ENCODE results near the gene DACT2.

Gene DACT2, protein sequence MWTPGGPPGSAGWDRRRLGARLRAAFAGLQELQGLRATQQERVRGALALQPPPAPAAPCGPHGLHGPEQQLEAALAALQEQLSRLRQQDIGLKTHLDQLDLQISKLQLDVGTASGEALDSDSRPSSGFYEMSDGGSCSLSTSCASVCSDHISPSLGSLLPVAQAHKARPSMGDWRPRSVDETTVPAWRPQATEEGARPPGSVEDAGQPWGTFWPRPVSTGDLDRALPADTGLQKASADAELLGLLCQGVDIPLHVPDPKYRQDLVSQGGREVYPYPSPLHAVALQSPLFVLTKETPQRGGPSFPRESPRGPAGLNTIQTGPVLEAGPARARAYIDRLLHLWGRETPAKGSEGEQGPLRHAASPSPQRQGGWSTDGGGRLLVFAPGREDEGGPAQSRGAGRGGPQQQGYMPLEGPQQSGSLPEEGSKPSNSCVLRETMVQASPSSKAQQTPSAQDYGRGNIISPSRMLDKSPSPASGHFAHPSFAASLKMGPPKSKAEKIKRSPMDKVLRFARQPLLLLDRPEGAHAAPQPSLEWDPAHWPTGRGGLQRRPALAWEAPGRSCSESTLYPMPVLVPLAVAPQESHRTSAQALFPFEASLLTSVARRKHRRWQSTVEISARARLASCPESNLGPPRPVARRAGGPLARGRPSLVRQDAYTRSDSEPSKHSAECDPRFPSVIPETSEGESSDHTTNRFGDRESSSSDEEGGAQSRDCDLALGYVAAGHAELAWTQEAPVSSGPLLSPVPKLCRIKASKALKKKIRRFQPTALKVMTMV

DNA sequence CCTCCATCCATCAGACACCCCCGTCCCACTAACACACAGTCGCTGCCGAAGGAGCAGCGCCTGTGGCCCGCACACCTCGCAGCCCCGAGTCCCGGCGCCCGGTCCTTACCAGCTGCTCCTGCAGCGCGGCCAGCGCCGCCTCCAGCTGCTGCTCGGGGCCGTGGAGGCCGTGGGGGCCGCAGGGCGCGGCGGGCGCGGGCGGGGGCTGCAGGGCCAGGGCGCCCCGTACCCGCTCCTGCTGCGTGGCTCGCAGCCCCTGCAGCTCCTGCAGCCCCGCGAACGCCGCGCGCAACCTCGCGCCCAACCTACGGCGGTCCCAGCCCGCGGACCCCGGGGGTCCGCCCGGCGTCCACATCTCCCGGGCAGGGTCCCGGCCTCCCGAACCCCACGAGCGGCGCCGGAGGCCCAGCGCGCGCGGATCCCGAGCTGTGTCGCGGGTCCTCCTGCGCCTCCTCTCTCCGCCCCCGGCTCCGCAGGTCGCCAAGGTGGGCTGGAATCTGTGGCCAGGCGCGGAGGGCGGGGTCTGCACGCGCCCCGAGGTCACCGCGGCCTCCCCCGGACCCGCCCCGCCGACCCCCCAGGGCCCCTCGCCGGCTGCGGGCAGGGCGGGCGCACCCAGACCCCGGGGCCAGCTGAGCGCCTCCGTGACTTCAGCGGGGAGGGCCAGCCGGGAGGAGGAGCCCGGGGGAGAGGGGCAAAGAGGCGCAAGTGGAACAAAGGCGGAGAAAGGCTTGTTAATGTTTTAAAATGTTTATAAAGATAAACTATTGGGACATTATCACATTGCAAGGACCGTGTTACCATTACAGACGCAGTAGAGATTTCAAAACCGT, at the start of gene DACT2:
TSS of gene DACT2 (minus strand) at position 499 of the 833 bp plus-strand sequence. CDS start at position 355, 144 bp downstream.
- TF ChIP-seq, protein P1, sequence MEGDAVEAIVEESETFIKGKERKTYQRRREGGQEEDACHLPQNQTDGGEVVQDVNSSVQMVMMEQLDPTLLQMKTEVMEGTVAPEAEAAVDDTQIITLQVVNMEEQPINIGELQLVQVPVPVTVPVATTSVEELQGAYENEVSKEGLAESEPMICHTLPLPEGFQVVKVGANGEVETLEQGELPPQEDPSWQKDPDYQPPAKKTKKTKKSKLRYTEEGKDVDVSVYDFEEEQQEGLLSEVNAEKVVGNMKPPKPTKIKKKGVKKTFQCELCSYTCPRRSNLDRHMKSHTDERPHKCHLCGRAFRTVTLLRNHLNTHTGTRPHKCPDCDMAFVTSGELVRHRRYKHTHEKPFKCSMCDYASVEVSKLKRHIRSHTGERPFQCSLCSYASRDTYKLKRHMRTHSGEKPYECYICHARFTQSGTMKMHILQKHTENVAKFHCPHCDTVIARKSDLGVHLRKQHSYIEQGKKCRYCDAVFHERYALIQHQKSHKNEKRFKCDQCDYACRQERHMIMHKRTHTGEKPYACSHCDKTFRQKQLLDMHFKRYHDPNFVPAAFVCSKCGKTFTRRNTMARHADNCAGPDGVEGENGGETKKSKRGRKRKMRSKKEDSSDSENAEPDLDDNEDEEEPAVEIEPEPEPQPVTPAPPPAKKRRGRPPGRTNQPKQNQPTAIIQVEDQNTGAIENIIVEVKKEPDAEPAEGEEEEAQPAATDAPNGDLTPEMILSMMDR (IDR thresholded peaks at IDR 0.05; ENCODE audit: control insufficient read depth, extremely low read depth, insufficient read depth) = no peak
- no peak within 1 kb of the TSS for H3K4me3 ChIP-seq (ENCODE audit: low read depth, low read length)
- no peak for DNase-seq (ENCODE audit: low read depth)

GRCh38 chr6:168368936-168369335, 49.4 kb upstream of the DACT2 start:
- H3K4me3 ChIP-seq (ENCODE audit: low read depth, low read length) = no peak overlapping the region
- TF ChIP-seq, protein P1 (IDR thresholded peaks at IDR 0.05; ENCODE audit: control insufficient read depth, extremely low read depth, insufficient read depth) = no peak
- DNase-seq (ENCODE audit: low read depth) = no peak

DNA sequence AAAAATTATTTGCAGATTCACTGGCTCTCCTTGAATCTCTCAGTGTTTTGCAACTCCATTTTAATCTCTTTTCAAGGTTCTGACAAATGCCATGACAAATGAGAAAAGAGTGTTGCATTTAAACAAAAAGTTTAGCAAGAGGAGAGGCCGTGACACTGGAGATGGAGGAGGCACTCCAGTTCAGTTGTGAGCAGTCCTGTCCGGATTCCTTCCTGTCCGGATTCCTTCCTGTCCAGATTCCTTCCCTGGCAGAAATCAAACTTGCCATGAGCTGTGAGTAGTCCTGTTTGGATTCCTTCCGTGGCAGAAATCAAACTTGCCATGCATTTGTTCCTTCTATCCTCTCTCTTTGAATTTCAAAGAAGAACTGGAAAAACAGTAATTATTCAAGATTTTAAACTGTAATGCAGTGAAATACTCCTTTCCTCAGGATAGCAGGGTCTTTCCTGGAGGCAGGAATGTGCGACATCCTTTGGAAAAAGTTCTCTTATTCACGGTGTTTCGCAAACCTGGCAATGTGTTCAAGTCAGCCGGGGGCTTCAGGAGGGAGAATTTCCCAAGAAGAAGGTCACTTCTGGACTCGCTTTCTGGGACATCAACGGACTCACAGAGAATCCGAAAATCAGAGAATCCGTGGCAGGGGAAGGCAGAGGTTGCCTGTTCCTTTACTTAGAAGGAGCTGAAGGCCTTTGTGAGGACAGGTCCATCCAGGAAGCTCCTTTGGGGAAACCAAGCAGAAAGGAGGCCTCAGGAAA, 48.7 kb upstream of the DACT2 start:
- no peak overlapping the region for H3K4me3 ChIP-seq (ENCODE audit: low read depth, low read length)
- TF ChIP-seq, protein P1 (IDR thresholded peaks at IDR 0.05; ENCODE audit: control insufficient read depth, extremely low read depth, insufficient read depth) = no peak
- DNase-seq (ENCODE audit: low read depth) = no peak

- DNase-seq (ENCODE audit: low read depth) = no peak
- no peak overlapping the region for H3K4me3 ChIP-seq (ENCODE audit: low read depth, low read length)
- TF ChIP-seq, protein P1 (IDR thresholded peaks at IDR 0.05; ENCODE audit: control insufficient read depth, extremely low read depth, insufficient read depth) = no peak
Measured at GRCh38 chr6:168367285-168367751, 47.7 kb upstream of the DACT2 start.

DNA sequence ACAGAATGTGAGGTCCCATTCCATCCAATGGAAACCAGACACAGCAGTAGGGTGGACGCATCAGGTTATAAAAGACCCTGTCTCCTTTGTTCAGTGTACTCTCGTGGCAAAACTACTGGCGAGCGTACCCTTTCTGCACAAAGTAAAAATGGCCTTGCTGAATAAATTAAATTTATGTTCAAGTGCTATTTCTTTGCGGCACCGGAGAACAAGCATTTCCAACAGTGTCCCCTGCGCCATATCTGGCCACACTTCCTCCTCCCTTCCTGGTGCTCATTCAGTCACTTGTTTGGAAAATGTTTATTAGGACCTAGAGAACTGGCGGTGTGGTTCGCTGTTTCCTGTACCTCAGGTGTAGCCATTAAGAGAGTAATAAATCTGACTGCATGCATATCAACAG, 46.9 kb upstream of the DACT2 start:
- H3K4me3 ChIP-seq (ENCODE audit: low read depth, low read length) = no peak overlapping the region
- TF ChIP-seq, protein P1 (IDR thresholded peaks at IDR 0.05; ENCODE audit: control insufficient read depth, extremely low read depth, insufficient read depth) = no peak
- no peak for DNase-seq (ENCODE audit: low read depth)

Data from LNCaP clone FGC (cell line).